ENCODE measurements around the gene C19orf33. TPM values are rescaled to one million over a fixed set of nuclear protein-coding genes. Genes with fewer than 3 reads are reported as not detected.

C19orf33 gene
- total RNA-seq, 1 donor from 2014 or later, result 8.7 TPM

- no peak for DNase-seq (ENCODE audit: low spot score)
These were observed 25.3 kb upstream of the C19orf33 start for GRCh38 chr19:38278751-38279150.

GRCh38 chr19:38280030-38280921, 23.8 kb upstream of the C19orf33 start:
- DNase-seq (ENCODE audit: low spot score), result no peak

- no peak for DNase-seq (ENCODE audit: low spot score)
These were observed 22.1 kb upstream of the C19orf33 start for GRCh38 chr19:38281811-38282566.

GRCh38 chr19:38283271-38283670, 20.8 kb upstream of the C19orf33 start:
- no peak for DNase-seq (ENCODE audit: low spot score)

GRCh38 chr19:38284422-38284821, 19.6 kb upstream of the C19orf33 start:
- no peak for DNase-seq (ENCODE audit: low spot score)

GRCh38 chr19:38285567-38285966, 18.5 kb upstream of the C19orf33 start:
- no peak for DNase-seq (ENCODE audit: low spot score)

- no peak for DNase-seq (ENCODE audit: low spot score)
These were observed 16.4 kb upstream of the C19orf33 start for GRCh38 chr19:38287604-38288003.

GRCh38 chr19:38288123-38288855, 15.8 kb upstream of the C19orf33 start:
- no peak for DNase-seq (ENCODE audit: low spot score)

GRCh38 chr19:38289955-38290354, 14.1 kb upstream of the C19orf33 start:
- DNase-seq (ENCODE audit: low spot score), result no peak

- DNase-seq (ENCODE audit: low spot score), result peak; percentile 86
These were observed 13.4 kb upstream of the C19orf33 start for GRCh38 chr19:38290631-38291147.

GRCh38 chr19:38291855-38292254, 12.2 kb upstream of the C19orf33 start:
- DNase-seq (ENCODE audit: low spot score), result no peak

GRCh38 chr19:38293281-38293680, 10.8 kb upstream of the C19orf33 start:
- DNase-seq (ENCODE audit: low spot score), result no peak

- DNase-seq (ENCODE audit: low spot score), result no peak
These were observed 10.0 kb upstream of the C19orf33 start for GRCh38 chr19:38294090-38294489.

GRCh38 chr19:38298821-38299680, 5.0 kb upstream of the C19orf33 start:
- DNase-seq (ENCODE audit: low spot score), result peak; percentile 66

- no peak for DNase-seq (ENCODE audit: low spot score)
These were observed 358 bp downstream of the C19orf33 start for GRCh38 chr19:38304352-38304865.

GRCh38 chr19:38304866-38305429, 897 bp downstream of the C19orf33 start:
- peak; percentile 78 for DNase-seq (ENCODE audit: low spot score)

GRCh38 chr19:38306236-38306635, 2.2 kb downstream of the C19orf33 start:
- DNase-seq (ENCODE audit: low spot score), result no peak

- no peak for DNase-seq (ENCODE audit: low spot score)
These were observed 3.0 kb downstream of the C19orf33 start for GRCh38 chr19:38307076-38307475.

- DNase-seq (ENCODE audit: low spot score), result no peak
These were observed 3.5 kb downstream of the C19orf33 start for GRCh38 chr19:38307597-38307996.

All from umbilical cord (tissue), 2 donors.